Fibroblast of skin of back (primary cell): ENCODE results near the gene HDAC9.
A peak's percentile ranks its signal among the peaks of the same experiment; 100 is the strongest.

Experiments used
- DNase-seq: peaks from one replicate; pipeline ENCODE4 v3.0.0-alpha.2; 2013

HDAC9 gene

GRCh38 chr7:18494821-18495408, 634 bp upstream of the HDAC9 start:
- DNase-seq = peak; percentile 46

- DNase-seq = no peak
Measured at GRCh38 chr7:18496341-18496700, 772 bp downstream of the HDAC9 start.

- DNase-seq = no peak
Measured at GRCh38 chr7:18497082-18497481, 1.5 kb downstream of the HDAC9 start.

- no peak for DNase-seq
Measured at GRCh38 chr7:18497800-18498199, 2.3 kb downstream of the HDAC9 start.

GRCh38 chr7:18498341-18498740, 2.8 kb downstream of the HDAC9 start:
- DNase-seq = no peak

- no peak for DNase-seq
Measured at GRCh38 chr7:18499407-18500177, 4.0 kb downstream of the HDAC9 start.

- DNase-seq = no peak
Measured at GRCh38 chr7:18503126-18503866, 7.7 kb downstream of the HDAC9 start.

GRCh38 chr7:18504965-18505364, 9.4 kb downstream of the HDAC9 start:
- DNase-seq = no peak

- peak; percentile 87 for DNase-seq
Measured at GRCh38 chr7:18505870-18506460, 10.4 kb downstream of the HDAC9 start.

GRCh38 chr7:18508443-18509427, 13.2 kb downstream of the HDAC9 start:
- peak; percentile 99 for DNase-seq

GRCh38 chr7:18509481-18509880, 13.9 kb downstream of the HDAC9 start:
- DNase-seq = no peak

- DNase-seq = no peak
Measured at GRCh38 chr7:18511351-18512140, 16.0 kb downstream of the HDAC9 start.

GRCh38 chr7:18513343-18513742, 17.8 kb downstream of the HDAC9 start:
- DNase-seq = no peak

GRCh38 chr7:18515067-18515466, 19.5 kb downstream of the HDAC9 start:
- peak; percentile 83 for DNase-seq

- no peak for DNase-seq
Measured at GRCh38 chr7:18517646-18518045, 22.1 kb downstream of the HDAC9 start.

GRCh38 chr7:18518555-18518954, 23.0 kb downstream of the HDAC9 start:
- no peak for DNase-seq

GRCh38 chr7:18520450-18521235, 25.1 kb downstream of the HDAC9 start:
- peak; percentile 86 for DNase-seq

- DNase-seq = no peak
Measured at GRCh38 chr7:18521236-18521589, 25.7 kb downstream of the HDAC9 start.

- DNase-seq = no peak
Measured at GRCh38 chr7:18521945-18522566, 26.5 kb downstream of the HDAC9 start.

GRCh38 chr7:18524248-18524647, 28.7 kb downstream of the HDAC9 start:
- no peak for DNase-seq
